Left renal cortex interstitium (tissue), 4 donors: ENCODE measurements around the gene ANAPC4. TPM values are rescaled to one million over a fixed set of nuclear protein-coding genes. Genes with fewer than 3 reads are reported as not detected.

ENCODE experiments used
- polyA plus RNA-seq, 4 donors: library from polyadenylated mRNA; unstranded; fragments of 120-200 nt; gene quantifications; one replicate each; pipeline ENCODE4 v1.2.1, GENCODE V29; 2013; ENCODE audit not compliant: insufficient read length in 4 of 4

ANAPC4 gene
- polyA plus RNA-seq, 4 donors = 33.4 to 63.5 (median 46.0) TPM

Other genes starting within 250 kb of the ANAPC4 start
- 10 to 100 TPM; 16.4 to 21.2 (median 17.8) TPM for gene SEPSECS, start 216.8 kb upstream of the ANAPC4 start, polyA plus RNA-seq
- gene PI4K2B, start 143.2 kb upstream of the ANAPC4 start, polyA plus RNA-seq = 10 to 100 TPM; 14.7 to 18.1 (median 16.6) TPM
- gene ZCCHC4, start 64.5 kb upstream of the ANAPC4 start, polyA plus RNA-seq = 10 to 100 TPM; 11.2 to 15.9 (median 12.2) TPM